ENCODE results near the gene QSOX1. TPM values are rescaled to one million over a fixed set of nuclear protein-coding genes. Genes with fewer than 3 reads are reported as not detected.

QSOX1 gene
- total and polyA plus RNA-seq, 2 of the 4 experiments (the other 2 are of a cell fraction) = 102 to 791 TPM

DNA sequence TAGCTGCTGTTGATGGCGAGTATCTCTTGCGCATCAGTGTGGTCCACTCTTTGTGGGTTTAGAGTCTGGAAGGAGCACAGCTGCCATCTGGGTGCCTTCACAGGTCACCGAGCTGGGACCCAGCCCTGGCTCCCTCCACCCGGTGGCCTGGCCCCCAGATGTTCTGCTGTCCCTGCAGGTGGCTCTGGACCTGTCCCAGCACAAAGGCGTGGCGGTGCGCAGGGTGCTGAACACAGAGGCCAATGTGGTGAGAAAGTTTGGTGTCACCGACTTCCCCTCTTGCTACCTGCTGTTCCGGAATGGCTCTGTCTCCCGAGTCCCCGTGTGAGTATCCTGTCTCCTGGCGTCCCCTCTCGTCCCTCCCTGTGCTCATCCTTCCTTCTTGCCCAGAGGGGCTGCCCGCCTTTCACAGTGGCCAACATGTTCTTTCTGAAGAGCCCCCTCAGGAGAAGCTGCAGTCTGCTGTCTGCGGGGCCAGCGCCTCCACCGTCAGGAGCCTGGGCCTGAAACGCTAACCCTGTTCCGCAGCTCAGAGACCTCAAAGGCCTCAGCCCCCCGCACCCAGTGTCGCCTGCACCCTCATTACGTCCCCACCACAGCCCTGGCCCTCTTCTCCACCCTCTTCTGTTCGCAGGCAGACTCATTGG is 27.4 kb downstream of the QSOX1 start:
- Histone ChIP-seq H3K9me3 (ENCODE audit: control insufficient read depth, insufficient read depth, low read length) (no peaks in the 10 kb centered on the region), H3K79me1 (ENCODE audit: low read depth in 1 of 2, low read length in 2 of 2) (peaks cover 8 to 46% of the 10 kb centered on the region in 2 experiments; a peak in 3 of 4 replicates), H2AFZ (replicated peaks; ENCODE audit: low read length, poor library complexity) (no peak overlapping the region), H2AK5ac (ENCODE audit: low read depth, low read length) (no peak overlapping the region), H3K4me3 (ENCODE audit: insufficient read depth, low read depth, low read length) (no peak overlapping the region), H4K20me1 (ENCODE audit: insufficient read depth, low read length) (peaks cover 25% of the 10 kb centered on the region), H3K23ac (ENCODE audit: low read depth, low read length) (no peak overlapping the region), H3K27me3 (ENCODE audit: control insufficient read depth, insufficient read depth, low read length) (no peaks in the 10 kb centered on the region), H3K56ac (ENCODE audit: extremely low read depth, insufficient read depth, low read length) (no peak overlapping the region), H4K5ac (ENCODE audit: low read depth, low read length) (no peak overlapping the region), H3K9me1 (ENCODE audit: insufficient read depth, low read length) (no peaks in the 10 kb centered on the region), H2BK120ac (ENCODE audit: low read depth, low read length) (no peak overlapping the region), H3K36me3 (ENCODE audit: control insufficient read depth, insufficient read depth, low read length) (peaks cover 91% of the 10 kb centered on the region), H2BK15ac (ENCODE audit: low read depth, low read length) (no peak overlapping the region), H4K91ac (ENCODE audit: insufficient read depth, low read depth, low read length) (no peak overlapping the region), H3K9ac (ENCODE audit: low read depth, low read length) (no peak overlapping the region), H2AK9ac (replicated peaks; ENCODE audit: low read depth, low read length, poor library complexity) (no peak overlapping the region), H3K4me2 (ENCODE audit: low read depth, low read length) (no peak overlapping the region), H2BK20ac (ENCODE audit: low read depth, low read length) (no peak overlapping the region), H3K27ac (ENCODE audit: insufficient read depth, low read length) (no peak overlapping the region), H3K4me1 (ENCODE audit: control insufficient read depth, insufficient read depth, low read length) (no peaks in the 10 kb centered on the region), H3K18ac (ENCODE audit: low read depth, low read length) (no peak overlapping the region), H3K4ac (ENCODE audit: low read depth, low read length) (no peak overlapping the region), H4K8ac (ENCODE audit: low read depth in 2 of 2, low read length in 2 of 2) (no peak overlapping the region), H3K14ac (replicated peaks; ENCODE audit: low read depth, low read length) (no peak overlapping the region), H2BK5ac (ENCODE audit: low read depth, low read length, poor library complexity, severe bottlenecking) (no peak overlapping the region)
- ATAC-seq (ENCODE audit: low read depth) = no peak
- CTCF ChIA-PET = no interaction called here
- POLR2A ChIA-PET (ENCODE audit: unreplicated experiment) = no interaction called here
- in situ Hi-C loops (cut with MboI; ENCODE audit: low sequenced_read_pairs) = loop anchor here (10.0 kb wide), 1 partner anchor 307 kb away; the partner anchor contains the start of gene TOR1AIP2
- intact Hi-C loops (cut with micrococcal nuclease) = no loop called here
- dilution Hi-C loops (cut with HindIII; ENCODE audit: low sequenced_read_pairs, unreplicated experiment) = no loop called here
- BruUV-seq (replicated peaks) = no TSS peak
- WGBS, 2 experiments (ENCODE audit: extremely low coverage in 2 of 2, insufficient read length in 1 of 2) = 94% methylated on average over 18 of the region's 23 CpGs; no CpG with 5 or more reads in 1 of the 2 experiments
- TF ChIP-seq RFX5 (IDR thresholded peaks at IDR 0.05; ENCODE audit: low read depth, low read length) (no peak), CEBPB (IDR thresholded peaks at IDR 0.05; ENCODE audit: low read depth, low read length) (no peak), MAZ (IDR thresholded peaks at IDR 0.05; ENCODE audit: borderline replicate concordance, low read depth, low read length) (no peak), MAFK (IDR thresholded peaks at IDR 0.05; ENCODE audit: low read depth, low read length) (no peak), FOS (IDR thresholded peaks at IDR 0.05; ENCODE audit: low read depth, low read length) (no peak), SMC3 (IDR thresholded peaks at IDR 0.05; ENCODE audit: low read depth, low read length) (no peak), NFE2L2 (IDR thresholded peaks at IDR 0.05; ENCODE audit: low read depth, low read length) (no peak), CHD1 (IDR thresholded peaks at IDR 0.05; ENCODE audit: low read depth, low read length) (no peak), RAD21 (IDR thresholded peaks at IDR 0.05; ENCODE audit: low read length) (no peak), POLR2A (IDR thresholded peaks at IDR 0.05; ENCODE audit: low read depth, low read length) (no peak)
- TF ChIP-seq, protein P1, sequence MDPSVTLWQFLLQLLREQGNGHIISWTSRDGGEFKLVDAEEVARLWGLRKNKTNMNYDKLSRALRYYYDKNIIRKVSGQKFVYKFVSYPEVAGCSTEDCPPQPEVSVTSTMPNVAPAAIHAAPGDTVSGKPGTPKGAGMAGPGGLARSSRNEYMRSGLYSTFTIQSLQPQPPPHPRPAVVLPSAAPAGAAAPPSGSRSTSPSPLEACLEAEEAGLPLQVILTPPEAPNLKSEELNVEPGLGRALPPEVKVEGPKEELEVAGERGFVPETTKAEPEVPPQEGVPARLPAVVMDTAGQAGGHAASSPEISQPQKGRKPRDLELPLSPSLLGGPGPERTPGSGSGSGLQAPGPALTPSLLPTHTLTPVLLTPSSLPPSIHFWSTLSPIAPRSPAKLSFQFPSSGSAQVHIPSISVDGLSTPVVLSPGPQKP (IDR thresholded peaks at IDR 0.05; ENCODE audit: borderline replicate concordance, low read depth, low read length) = no peak
- TF ChIP-seq, protein P2, sequence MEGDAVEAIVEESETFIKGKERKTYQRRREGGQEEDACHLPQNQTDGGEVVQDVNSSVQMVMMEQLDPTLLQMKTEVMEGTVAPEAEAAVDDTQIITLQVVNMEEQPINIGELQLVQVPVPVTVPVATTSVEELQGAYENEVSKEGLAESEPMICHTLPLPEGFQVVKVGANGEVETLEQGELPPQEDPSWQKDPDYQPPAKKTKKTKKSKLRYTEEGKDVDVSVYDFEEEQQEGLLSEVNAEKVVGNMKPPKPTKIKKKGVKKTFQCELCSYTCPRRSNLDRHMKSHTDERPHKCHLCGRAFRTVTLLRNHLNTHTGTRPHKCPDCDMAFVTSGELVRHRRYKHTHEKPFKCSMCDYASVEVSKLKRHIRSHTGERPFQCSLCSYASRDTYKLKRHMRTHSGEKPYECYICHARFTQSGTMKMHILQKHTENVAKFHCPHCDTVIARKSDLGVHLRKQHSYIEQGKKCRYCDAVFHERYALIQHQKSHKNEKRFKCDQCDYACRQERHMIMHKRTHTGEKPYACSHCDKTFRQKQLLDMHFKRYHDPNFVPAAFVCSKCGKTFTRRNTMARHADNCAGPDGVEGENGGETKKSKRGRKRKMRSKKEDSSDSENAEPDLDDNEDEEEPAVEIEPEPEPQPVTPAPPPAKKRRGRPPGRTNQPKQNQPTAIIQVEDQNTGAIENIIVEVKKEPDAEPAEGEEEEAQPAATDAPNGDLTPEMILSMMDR (conservative IDR thresholded peaks at IDR 0.05; ENCODE audit: low read depth, low read length) = no peak
- TF ChIP-seq, protein P3, sequence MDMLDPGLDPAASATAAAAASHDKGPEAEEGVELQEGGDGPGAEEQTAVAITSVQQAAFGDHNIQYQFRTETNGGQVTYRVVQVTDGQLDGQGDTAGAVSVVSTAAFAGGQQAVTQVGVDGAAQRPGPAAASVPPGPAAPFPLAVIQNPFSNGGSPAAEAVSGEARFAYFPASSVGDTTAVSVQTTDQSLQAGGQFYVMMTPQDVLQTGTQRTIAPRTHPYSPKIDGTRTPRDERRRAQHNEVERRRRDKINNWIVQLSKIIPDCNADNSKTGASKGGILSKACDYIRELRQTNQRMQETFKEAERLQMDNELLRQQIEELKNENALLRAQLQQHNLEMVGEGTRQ (IDR thresholded peaks at IDR 0.05; ENCODE audit: low read depth, low read length) = no peak
- DNase-seq = no peak
